MM.1S (cell line): ENCODE results near the gene SYT9.

Experiments used
- EZH2 ChIP-seq: fragments of 300-600 bp; sonication (generic); optimal IDR thresholded peaks from 2 replicates; pipeline ENCODE3; 2017; ENCODE audit warnings: low read depth, mild to moderate bottlenecking, antibody characterized with exemption, low read length, mixed read lengths
- TF ChIP-seq, protein P1 (sequence below): fragments of 300-600 bp; sonication (generic); IDR thresholded peaks from 2 replicates; pipeline ENCODE4 v1.5.1; 2016; ENCODE audit warnings: antibody characterized with exemption, low read length, mixed read lengths

DNA sequence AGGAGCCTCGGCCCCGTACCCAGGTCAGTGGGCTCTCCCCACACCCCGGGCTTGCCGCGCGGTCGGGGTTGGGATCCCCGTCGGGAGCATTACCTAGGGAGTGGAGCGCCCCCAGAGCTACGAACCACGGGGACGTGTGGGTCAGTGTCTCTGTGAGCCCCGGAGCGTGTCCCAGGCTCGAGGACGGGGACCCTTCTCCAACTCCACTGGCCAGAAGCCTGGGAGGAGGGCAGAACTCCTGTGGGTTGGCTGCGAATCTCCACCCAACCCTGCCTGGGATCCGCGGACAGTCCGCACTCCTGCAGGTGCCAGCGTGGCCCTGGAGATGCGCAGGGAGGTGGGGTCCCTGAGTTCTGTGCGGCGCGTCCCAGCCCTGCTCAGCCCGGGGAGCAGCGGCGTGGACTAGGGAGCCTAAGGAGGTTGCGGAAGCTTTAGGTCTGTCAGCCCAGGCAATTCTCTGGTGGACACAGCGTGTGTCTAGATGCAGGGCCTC is 262.4 kb downstream of the SYT9 start:
- no peak for TF ChIP-seq EZH2
- TF ChIP-seq, protein P1, sequence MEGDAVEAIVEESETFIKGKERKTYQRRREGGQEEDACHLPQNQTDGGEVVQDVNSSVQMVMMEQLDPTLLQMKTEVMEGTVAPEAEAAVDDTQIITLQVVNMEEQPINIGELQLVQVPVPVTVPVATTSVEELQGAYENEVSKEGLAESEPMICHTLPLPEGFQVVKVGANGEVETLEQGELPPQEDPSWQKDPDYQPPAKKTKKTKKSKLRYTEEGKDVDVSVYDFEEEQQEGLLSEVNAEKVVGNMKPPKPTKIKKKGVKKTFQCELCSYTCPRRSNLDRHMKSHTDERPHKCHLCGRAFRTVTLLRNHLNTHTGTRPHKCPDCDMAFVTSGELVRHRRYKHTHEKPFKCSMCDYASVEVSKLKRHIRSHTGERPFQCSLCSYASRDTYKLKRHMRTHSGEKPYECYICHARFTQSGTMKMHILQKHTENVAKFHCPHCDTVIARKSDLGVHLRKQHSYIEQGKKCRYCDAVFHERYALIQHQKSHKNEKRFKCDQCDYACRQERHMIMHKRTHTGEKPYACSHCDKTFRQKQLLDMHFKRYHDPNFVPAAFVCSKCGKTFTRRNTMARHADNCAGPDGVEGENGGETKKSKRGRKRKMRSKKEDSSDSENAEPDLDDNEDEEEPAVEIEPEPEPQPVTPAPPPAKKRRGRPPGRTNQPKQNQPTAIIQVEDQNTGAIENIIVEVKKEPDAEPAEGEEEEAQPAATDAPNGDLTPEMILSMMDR: 0 out of 2 replicates have a peak, but pooled peaks have one; percentile 2
